IPS-NIHi7 (cell line): ENCODE data around the gene RAVER2.

ENCODE experiments used
- DNase-seq: peaks from one replicate; pipeline ENCODE4 v3.0.0; 2012; ENCODE audit warnings: mixed read lengths; ENCODE audit errors: extremely low spot score

Gene RAVER2

DNA sequence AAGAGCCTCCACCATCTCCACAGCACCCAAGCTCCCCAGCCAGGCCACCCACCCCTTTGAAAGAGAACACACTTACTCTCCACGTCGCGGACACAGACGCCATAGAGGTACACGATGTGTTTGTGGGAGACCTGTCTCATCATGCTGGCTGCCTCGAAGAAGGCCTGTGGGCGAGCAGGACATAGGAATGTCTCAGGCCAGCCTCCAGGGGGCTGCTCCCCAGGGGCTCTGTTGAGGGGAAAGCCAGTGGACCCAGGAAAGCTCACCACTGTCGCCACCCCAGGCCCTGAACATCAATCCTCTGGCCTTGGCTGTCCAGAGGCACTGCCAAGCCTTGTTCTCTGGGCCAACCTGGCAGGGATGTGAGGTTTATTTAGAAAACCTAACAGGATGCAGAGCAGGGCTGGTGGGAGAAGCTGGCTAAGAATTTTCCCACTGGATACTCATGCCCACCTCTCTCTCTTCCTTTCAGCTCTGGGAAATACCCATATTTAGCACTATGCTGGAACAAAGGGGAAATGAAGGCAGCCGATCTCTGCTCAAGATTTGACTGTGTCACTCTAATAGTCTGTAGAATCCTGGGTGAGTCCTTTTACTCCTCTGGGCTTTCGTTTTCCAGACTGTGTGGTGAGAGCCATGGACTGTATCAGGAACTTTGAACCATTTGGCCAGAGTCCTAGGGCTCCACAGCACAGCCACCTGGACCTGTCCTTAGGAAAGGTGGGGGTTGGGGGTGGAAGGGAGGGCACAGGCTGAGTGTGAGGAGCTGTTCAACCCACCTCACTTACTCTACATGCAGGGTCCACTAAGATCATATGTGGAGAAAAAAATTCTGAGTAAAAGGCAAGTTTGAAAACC lies 101.9 kb downstream of the RAVER2 start:
- no peak for DNase-seq

DNA sequence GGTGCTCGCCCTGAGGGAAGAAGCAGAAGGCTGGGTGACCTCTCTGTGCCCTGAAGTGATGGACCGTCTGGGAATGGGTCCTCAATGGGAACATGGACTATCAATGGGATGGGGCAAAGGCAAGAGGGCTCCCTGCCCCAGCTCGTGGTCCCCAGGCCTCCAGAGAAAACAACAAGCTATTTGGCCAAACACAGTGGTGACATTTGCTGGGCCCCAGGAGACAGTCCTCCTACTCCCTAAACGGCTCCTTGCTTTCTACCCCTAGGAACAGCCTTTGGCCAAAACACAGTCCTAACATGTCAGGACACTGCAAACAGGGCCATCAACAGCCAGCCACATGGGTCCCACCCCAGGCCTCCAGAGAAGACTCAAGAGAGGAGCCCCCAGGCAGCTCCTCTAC lies 102.8 kb downstream of the RAVER2 start:
- DNase-seq, result no peak

DNA sequence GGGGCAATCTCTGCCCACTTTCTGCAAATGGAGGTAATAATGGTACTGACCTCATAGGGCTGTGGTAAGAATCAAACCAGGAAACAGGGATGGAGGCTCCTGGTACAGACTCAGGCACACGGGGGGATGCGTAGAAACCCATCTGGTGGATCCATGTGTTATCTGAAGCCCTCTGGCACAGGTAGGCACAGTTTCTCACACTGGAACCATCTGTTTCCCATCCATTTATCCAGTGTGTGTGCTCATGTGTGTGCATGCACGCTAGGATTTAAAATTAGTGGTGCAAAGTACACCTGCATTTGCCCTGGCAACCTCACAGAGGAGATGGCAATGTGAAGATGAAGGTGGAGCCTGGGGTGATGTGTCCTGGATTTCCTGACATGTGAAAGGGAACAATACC lies 103.3 kb downstream of the RAVER2 start:
- DNase-seq, result no peak

- no peak for DNase-seq
Measured at GRCh38 chr1:64848803-64849202, 103.9 kb downstream of the RAVER2 start.

DNA sequence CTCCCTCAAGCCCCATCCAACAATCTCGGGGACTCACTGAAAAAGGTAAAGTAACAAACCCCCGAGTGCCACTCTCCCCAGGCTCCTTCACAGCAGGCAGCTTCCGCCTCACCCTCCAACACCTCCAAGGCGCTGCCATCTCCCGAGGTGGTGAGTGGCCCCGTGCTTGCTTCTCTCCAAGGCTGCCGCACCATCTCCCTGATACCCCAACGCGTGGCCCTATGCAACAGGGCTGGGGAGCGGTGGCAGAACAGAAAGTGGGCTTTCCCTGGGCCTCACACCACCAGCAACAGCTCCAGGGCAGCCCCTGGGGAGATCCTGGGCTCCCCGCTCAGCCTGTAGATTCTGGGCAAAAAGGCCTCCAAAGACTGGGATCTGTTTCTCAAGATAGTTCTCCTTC lies 105.1 kb downstream of the RAVER2 start:
- DNase-seq, result no peak

DNA sequence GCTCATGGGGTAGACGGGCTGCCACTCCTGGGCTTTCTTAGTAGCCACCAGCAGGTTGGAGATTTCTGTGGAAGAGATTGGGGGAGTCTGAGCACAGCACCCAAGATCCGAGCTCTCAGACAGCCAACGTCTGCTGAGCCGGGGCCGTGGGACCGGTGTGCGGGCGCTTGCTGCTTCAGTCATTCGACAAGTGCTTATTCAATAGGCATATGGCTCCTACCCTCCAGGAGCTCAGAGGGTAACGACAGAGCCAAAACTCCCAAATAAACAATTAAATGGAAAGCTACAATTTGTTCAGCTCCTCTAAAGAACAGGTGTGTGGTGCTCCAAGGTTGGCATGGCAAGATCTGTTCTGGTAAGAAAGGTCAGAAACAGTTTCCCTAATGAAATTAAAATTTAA lies 106.0 kb downstream of the RAVER2 start:
- DNase-seq, result no peak

DNA sequence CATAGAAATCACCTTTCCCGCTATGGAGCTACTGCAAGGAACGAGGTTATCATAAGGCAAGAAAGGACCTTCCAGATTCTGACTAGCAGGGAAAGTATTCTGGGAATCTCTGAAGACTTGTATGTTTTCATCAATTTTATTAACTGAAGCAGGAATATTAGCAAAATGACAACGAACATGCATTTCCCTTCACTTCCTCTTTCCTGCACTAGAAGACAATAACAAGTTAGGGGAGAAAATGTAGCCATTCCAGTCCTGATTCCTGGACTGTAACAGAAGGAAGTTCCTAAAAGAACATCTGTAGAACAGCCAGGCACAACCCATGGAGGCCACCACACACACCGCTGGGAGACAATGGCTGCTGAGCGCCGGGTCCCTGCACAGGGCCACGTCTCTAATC lies 106.8 kb downstream of the RAVER2 start:
- DNase-seq, result no peak

GRCh38 chr1:64854674-64855073 lies 109.8 kb downstream of the RAVER2 start:
- no peak for DNase-seq

DNA sequence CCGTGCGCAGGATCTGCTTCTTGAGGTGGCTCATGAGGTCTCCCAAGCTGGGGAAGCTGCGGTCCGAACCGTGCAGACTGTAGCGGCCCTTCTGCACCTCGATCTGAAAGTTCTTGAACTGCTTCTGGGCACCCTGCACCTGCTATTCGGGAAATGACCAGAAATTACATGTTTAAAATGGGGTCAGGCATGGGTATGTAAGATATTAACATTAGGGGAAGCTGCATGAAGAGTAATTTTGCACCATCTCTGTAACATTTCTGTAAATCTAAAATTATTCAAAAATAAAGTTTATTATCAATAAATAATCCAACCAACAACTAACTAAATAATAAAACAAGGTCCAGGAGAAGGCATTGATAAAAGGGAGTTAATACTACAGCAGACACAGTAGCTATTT lies 110.7 kb downstream of the RAVER2 start:
- DNase-seq, result no peak

GRCh38 chr1:64856553-64856952 lies 111.7 kb downstream of the RAVER2 start:
- DNase-seq, result no peak

DNA sequence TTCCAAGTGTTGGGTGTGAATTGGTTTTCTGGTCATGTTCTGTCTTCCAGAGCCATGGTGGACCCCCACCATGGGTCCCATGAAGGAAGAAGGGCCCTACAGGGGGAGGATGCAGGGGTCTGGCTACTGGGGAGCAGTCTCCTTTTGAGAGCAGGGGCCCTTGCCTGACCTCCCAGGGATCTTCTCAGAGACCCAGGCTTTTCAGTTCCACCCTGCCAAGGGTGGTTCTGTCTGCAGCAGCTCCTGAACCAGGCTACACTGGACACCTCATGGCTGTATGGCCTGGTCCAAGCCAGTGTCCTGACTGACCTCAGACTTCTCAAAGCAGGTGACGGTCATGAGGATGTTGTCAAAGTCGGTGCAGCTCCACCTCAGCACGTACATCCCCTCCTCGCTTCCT lies 112.5 kb downstream of the RAVER2 start:
- DNase-seq, result no peak

GRCh38 chr1:64861611-64862010 lies 116.7 kb downstream of the RAVER2 start:
- peak; percentile 91 for DNase-seq

DNA sequence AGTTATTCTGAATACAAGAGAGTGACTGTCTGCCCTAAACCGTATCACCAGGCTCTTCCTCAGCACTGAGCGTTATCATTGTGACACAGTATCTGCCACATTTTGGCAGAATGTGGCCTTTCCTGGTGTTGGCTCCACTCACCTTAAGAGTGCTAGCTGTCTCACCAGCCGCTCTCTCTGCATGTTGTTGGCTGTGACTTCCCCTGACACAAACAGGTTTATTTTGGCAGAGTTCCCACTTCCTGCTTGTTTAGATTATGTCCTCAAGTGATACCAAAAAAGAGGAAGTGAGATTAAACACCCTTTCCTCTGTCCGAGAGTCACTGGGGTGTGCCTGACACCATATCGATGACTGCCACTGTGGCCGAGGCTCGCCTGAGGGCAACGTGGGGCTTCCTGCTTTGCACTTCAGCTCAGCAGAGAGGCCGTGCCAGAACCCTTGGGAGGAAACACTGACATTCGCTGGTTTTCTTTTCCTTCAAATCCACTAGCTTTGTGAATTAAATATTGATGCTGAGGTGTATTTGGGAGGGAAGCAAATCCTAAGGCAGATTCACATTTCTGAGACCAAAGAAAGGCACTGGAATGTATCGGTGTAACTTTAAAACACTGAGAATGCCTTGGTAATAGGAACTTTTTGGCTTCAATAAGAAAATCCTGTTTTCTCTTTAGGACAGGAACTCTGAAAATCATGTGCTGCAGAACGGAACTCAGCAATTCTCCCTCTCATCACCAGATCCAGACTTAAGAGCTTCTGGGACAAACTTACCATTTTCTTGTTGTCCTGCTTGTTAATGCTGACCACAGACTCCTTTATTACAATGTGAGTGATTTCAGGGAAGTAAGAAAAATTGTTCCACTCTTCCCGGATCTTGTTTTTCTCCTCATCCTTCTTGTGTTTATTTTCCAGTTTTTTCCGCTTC lies 119.4 kb downstream of the RAVER2 start:
- DNase-seq, result no peak

DNA sequence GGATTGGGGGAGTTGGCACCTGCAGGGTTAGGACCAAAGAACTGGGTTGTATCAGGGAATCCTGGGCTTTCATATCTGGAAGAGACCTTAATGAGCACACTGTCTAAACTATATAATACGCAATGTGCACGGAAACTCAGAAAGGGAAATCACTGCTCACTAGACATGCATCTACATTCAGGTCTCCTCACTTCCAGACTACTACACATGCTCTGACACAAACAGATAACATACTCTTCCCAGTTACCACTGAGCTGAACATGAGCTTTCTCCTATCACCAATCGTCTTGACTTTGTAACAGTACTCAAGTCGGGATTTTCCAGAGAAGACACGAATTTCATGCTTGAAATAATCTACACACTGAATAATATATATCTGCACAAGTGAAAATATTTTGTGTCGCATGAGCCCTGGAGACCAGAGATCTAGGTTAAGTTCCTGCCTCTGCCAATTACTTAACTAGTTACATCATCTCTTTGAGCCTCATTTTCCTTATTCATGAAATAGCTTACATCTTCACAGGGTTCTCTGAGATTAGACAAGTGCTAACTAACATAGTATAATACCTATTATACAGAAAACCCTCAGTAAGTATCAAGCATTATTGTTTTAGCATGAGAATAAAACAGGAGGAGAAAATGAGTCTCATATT lies 120.4 kb downstream of the RAVER2 start:
- DNase-seq, result no peak

DNA sequence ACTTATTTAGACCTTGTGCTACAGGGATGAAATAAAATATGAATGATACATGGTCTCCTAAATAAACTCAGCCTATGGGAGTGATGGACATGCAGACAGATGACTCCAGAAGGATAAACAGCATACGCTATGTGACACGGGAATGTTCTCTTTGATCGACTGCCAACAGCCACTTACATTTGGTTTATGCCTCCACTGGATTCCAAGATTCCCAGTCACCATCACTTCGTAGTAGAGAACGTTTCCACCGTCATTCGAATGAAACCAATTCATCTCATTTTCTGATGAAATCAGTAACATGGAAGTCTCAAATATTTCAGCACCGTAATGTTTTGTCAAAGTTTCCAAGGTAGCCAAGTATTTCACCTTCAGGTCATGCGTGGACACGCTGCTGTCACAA lies 121.8 kb downstream of the RAVER2 start:
- DNase-seq, result no peak

DNA sequence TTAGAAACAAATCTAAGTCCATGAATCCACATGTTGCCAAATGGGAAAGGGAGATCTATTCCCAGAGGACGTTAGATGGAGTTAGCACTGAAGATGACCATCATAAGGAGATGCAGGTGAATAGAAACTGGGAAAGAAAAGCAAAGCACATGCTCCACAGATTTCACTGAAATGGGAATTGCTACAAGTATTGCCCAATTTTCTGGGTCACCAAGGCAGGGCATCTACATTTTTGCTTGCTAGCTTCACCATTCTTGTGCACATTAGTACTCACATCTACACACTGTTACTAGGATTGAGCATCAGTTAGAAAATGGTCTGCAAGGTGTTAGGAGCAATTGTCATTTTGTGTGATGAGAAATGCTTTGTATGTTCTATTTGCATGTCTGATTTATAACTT lies 122.4 kb downstream of the RAVER2 start:
- DNase-seq, result no peak

- no peak for DNase-seq
Measured at GRCh38 chr1:64871256-64871655, 126.4 kb downstream of the RAVER2 start.

DNA sequence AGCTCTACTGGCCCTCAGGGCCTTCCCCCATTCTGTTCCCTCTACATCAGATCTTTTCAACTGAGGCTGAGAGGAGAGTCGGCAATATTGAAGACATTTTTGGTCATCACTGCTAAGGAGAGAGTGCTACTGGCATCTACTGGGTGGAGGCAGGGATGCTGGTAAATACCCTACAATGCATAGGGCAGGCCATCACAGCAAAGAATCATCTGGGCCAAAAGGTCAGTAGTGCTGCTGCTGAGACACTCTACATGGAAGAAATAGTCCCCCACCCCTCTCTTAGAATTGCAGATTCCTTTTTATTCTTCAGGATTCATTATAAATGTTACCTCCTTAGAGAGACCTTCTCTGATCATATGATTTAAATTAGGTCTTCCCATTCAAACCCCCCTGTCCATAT lies 127.2 kb downstream of the RAVER2 start:
- DNase-seq, result no peak

- DNase-seq, result no peak
Measured at GRCh38 chr1:64873576-64873975, 128.7 kb downstream of the RAVER2 start.

DNA sequence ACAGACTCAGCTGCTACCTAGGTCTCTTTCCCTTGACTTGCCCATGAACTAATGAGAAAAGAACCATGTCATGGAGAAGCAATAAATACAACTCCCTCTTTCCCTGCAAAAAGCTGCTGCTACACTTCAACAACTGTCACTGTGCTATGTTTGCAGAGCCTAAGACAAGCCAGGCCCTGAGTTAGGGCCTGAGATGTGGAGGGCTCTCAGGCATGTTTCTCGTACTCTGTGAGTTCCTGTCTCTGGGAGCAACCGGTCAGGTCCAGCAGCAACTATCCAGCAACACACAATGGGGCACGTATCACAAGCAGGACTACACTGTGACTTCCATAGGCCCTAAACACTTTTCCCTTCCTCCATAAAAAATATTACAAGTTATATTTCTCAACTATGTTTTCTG lies 129.8 kb downstream of the RAVER2 start:
- DNase-seq, result no peak

GRCh38 chr1:64875101-64875500 lies 130.2 kb downstream of the RAVER2 start:
- DNase-seq, result no peak

- no peak for DNase-seq
Measured at GRCh38 chr1:64875606-64876005, 130.7 kb downstream of the RAVER2 start.
